IPS DF 6.9 (cell line): ENCODE data around the gene GRB14.
A peak's percentile ranks its signal among the peaks of the same experiment; 100 is the strongest.
"Not testable (repeated sequence)": the region's sequence is repeated elsewhere in the genome, so short reads cannot be mapped to it uniquely, and the experiment has no call there.

Experiments
- DNase-seq: peaks from one replicate; pipeline ENCODE4 v3.0.0-alpha.2; 2013; ENCODE audit warnings: low read depth, low spot score
- H3K27ac ChIP-seq: one replicate; pipeline ENCODE4 v1.5.1; 2013; ENCODE audit warnings: low read length, control low read depth
- H3K27me3 ChIP-seq: 2 replicates; pipeline ENCODE4 v1.6.1; 2013; ENCODE audit warnings: mild to moderate bottlenecking, low read length; ENCODE audit not compliant: control insufficient read depth, insufficient read depth
- H3K36me3 ChIP-seq: 2 replicates; pipeline ENCODE4 v1.6.1; 2013; ENCODE audit warnings: low read length; ENCODE audit not compliant: control insufficient read depth, insufficient read depth
- H3K4me1 ChIP-seq: 2 replicates; pipeline ENCODE4 v1.6.1; 2013; ENCODE audit warnings: low read length; ENCODE audit not compliant: control insufficient read depth, insufficient read depth
- H3K4me3 ChIP-seq: 2 replicates; pipeline ENCODE4 v1.5.1; 2013; ENCODE audit warnings: mild to moderate bottlenecking, low read length
- H3K9me3 ChIP-seq: 2 replicates; pipeline ENCODE4 v1.6.1; 2013; ENCODE audit warnings: low read length, inconsistent platforms; ENCODE audit not compliant: control insufficient read depth, insufficient read depth
- WGBS: extraction: QIAGEN DNeasy Blood & Tissue Kit; methylation state at CpG from one replicate; pipeline ENCODE4 v1.1.7; 2013; ENCODE audit warnings: mixed read lengths, missing lambda C conversion rate; ENCODE audit not compliant: insufficient read length, insufficient coverage; 5-methylcytosine and 5-hydroxymethylcytosine counted together

GRB14 gene

GRCh38 chr2:164498836-164499235 lies 122.4 kb downstream of the GRB14 start:
- no peaks in the 10 kb centered on the region for H3K27me3 ChIP-seq
- no peak overlapping the region for H3K27ac ChIP-seq
- WGBS = no CpG with 5 or more reads among the region's 2 CpGs
- no peaks in the 10 kb centered on the region for H3K9me3 ChIP-seq
- H3K4me1 ChIP-seq = no peaks in the 10 kb centered on the region
- H3K4me3 ChIP-seq = no peak overlapping the region
- no peaks in the 10 kb centered on the region for H3K36me3 ChIP-seq
- no peak for DNase-seq

- no peak for DNase-seq
- Histone ChIP-seq H3K27me3 (no peaks in the 10 kb centered on the region), H3K4me1 (no peaks in the 10 kb centered on the region), H3K9me3 (no peaks in the 10 kb centered on the region), H3K4me3 (no peak overlapping the region), H3K27ac (no peak overlapping the region), H3K36me3 (no peaks in the 10 kb centered on the region)
- WGBS = no CpG with 5 or more reads among the region's 5 CpGs
Measured at GRCh38 chr2:164496881-164497280, 124.4 kb downstream of the GRB14 start.

GRCh38 chr2:164496421-164496820 lies 124.9 kb downstream of the GRB14 start:
- Histone ChIP-seq H3K36me3 (no peaks in the 10 kb centered on the region), H3K4me1 (no peaks in the 10 kb centered on the region), H3K4me3 (no peak overlapping the region), H3K27me3 (no peaks in the 10 kb centered on the region), H3K27ac (no peak overlapping the region), H3K9me3 (no peaks in the 10 kb centered on the region)
- DNase-seq = no peak
- WGBS = 100% methylated on average over 1 of the region's 3 CpGs

- H3K27ac ChIP-seq = no peak overlapping the region
- no peaks in the 10 kb centered on the region for H3K27me3 ChIP-seq
- H3K9me3 ChIP-seq = no peaks in the 10 kb centered on the region
- DNase-seq = peak; percentile 18
- no CpG with 5 or more reads among the region's 6 CpGs for WGBS
- no peaks in the 10 kb centered on the region for H3K4me1 ChIP-seq
- no peaks in the 10 kb centered on the region for H3K36me3 ChIP-seq
- H3K4me3 ChIP-seq = no peak overlapping the region
Measured at GRCh38 chr2:164495491-164496223, 125.6 kb downstream of the GRB14 start.

- Histone ChIP-seq H3K27ac (no peak overlapping the region), H3K36me3 (no peaks in the 10 kb centered on the region), H3K9me3 (no peaks in the 10 kb centered on the region), H3K4me1 (no peaks in the 10 kb centered on the region), H3K27me3 (no peaks in the 10 kb centered on the region), H3K4me3 (no peak overlapping the region)
- no peak for DNase-seq
- no CpG with 5 or more reads among the region's 1 CpG for WGBS
Measured at GRCh38 chr2:164485541-164485940, 135.7 kb downstream of the GRB14 start.

GRCh38 chr2:164479460-164479859 lies 141.8 kb downstream of the GRB14 start:
- no peak for DNase-seq
- no peaks in the 10 kb centered on the region for H3K36me3 ChIP-seq
- no peaks in the 10 kb centered on the region for H3K27me3 ChIP-seq
- H3K9me3 ChIP-seq = no peaks in the 10 kb centered on the region
- no CpG with 5 or more reads among the region's 2 CpGs for WGBS
- H3K4me3 ChIP-seq = no peak overlapping the region
- H3K27ac ChIP-seq = no peak overlapping the region
- H3K4me1 ChIP-seq = no peaks in the 10 kb centered on the region

- Histone ChIP-seq H3K27ac (no peak overlapping the region), H3K9me3 (no peaks in the 10 kb centered on the region), H3K27me3 (no peaks in the 10 kb centered on the region), H3K4me3 (no peak overlapping the region), H3K36me3 (no peaks in the 10 kb centered on the region), H3K4me1 (no peaks in the 10 kb centered on the region)
- WGBS = no CpG with 5 or more reads among the region's 2 CpGs
- DNase-seq = no peak
Measured at GRCh38 chr2:164478205-164478604, 143.1 kb downstream of the GRB14 start.

DNA sequence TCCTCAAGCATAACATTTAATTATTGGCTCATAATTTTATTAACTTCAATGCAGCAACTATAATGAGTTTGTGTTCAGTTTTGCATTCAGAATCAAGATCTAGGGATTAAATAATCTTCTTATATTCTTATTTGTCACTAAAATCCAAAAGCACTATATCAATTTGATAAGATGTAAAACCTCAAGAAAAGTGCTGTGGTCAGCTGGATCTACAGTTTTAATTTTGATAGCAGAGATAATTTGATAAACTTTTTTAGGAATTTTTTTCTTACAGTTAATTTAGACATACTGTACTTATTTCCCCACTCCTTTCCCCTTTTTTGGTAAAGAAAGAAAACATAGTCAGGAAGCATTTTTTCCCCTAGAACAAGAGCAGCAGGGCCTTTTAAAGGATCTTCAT lies 146.4 kb downstream of the GRB14 start:
- no peaks in the 10 kb centered on the region for H3K9me3 ChIP-seq
- H3K27ac ChIP-seq = no peak overlapping the region
- no peaks in the 10 kb centered on the region for H3K36me3 ChIP-seq
- no peak overlapping the region for H3K4me3 ChIP-seq
- no peaks in the 10 kb centered on the region for H3K4me1 ChIP-seq
- DNase-seq = no peak
- no peaks in the 10 kb centered on the region for H3K27me3 ChIP-seq

DNA sequence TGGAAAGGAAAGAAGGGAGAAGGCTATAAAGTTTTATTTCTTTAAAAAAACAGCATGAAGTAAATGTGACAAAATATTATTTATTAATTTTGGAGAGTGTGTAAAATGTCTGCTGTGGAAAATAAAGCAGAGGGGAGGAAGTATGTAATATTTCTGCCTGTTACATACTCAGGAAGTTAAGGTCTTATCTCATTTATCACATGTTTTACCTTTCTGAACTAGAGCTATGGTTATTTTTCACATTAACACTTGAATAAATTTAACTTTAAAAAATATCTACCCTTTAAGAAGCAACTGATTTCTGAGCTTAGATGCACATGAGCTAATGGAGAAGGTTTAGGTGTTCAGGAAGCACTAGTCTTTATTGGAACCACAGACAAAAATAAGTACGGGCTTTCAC lies 148.3 kb downstream of the GRB14 start:
- no peak overlapping the region for H3K27ac ChIP-seq
- no peaks in the 10 kb centered on the region for H3K4me1 ChIP-seq
- H3K4me3 ChIP-seq = no peak overlapping the region
- WGBS = no CpG with 5 or more reads among the region's 1 CpG
- H3K27me3 ChIP-seq = no peaks in the 10 kb centered on the region
- H3K36me3 ChIP-seq = no peaks in the 10 kb centered on the region
- no peak for DNase-seq
- no peaks in the 10 kb centered on the region for H3K9me3 ChIP-seq

DNA sequence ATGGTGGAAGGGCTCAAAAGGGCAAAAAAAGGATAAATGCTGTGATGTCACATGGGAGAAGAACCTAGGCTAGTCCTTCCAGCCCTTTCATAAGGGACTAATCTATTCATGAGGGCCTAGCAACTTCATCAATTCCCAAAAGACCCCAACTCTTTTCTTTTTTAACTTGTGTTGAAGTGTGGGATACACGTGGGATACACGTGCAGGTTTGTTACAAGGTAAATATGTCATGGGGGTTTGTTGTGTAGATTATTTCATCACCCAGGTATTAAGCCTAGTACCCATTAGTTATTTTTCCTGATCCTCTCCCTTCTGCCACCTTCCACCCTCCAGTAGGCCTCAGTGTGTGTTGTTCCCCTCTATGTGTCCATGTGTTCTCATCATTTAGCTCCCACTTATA lies 156.2 kb downstream of the GRB14 start:
- not testable (repeated sequence) for H3K27me3 ChIP-seq, H3K9me3 ChIP-seq, DNase-seq, H3K4me3 ChIP-seq, H3K36me3 ChIP-seq, H3K4me1 ChIP-seq, H3K27ac ChIP-seq
- WGBS = no CpG with 5 or more reads among the region's 2 CpGs

GRCh38 chr2:164464376-164464775 lies 156.9 kb downstream of the GRB14 start:
- no CpG with 5 or more reads among the region's 5 CpGs for WGBS

More at GRCh38 chr2:164464376-164464775, 156.9 kb downstream of the GRB14 start:
- Histone ChIP-seq H3K36me3 (no peaks in the 10 kb centered on the region), H3K27ac (no peak overlapping the region), H3K4me1 (no peaks in the 10 kb centered on the region), H3K9me3 (no peaks in the 10 kb centered on the region), H3K27me3 (no peaks in the 10 kb centered on the region), H3K4me3 (no peak overlapping the region)
- no peak for DNase-seq
